Nephron (organoid): ENCODE measurements around the gene SLC35E1.

Source experiments
- H3K27ac Mint-ChIP-seq, 3 experiments: 2 replicates each; pipeline ENCODE4 v1.8.0; 2020; ENCODE audit warnings: mixed read lengths in 3 of 3, mild to moderate bottlenecking in 2 of 3, moderate library complexity in 1 of 3
- H3K27me3 Mint-ChIP-seq: 2 replicates; pipeline ENCODE4 v1.8.0; 2021; ENCODE audit warnings: low read depth, mild to moderate bottlenecking, moderate library complexity, mixed read lengths
- H3K36me3 Mint-ChIP-seq: 2 replicates; pipeline ENCODE4 v1.8.0; 2020; ENCODE audit warnings: low read depth, mixed read lengths
- H3K4me1 Mint-ChIP-seq: 2 replicates; pipeline ENCODE4 v1.8.0; 2020; ENCODE audit warnings: mixed read lengths
- H3K4me3 Mint-ChIP-seq, 3 experiments: 2 replicates each; pipeline ENCODE4 v1.8.0; 2020; ENCODE audit warnings: mild to moderate bottlenecking in 3 of 3, mixed read lengths in 3 of 3, moderate library complexity in 2 of 3
- H3K9me3 Mint-ChIP-seq: 2 replicates; pipeline ENCODE4 v1.8.0; 2020; ENCODE audit warnings: mixed read lengths
- TF ChIP-seq, protein P1 (sequence below), 3 experiments: fragments of 200-600 bp; sonication (generic); IDR thresholded peaks; one replicate each; pipeline ENCODE4 v1.5.0; 2021; ENCODE audit warnings: antibody characterized with exemption in 3 of 3; ENCODE audit not compliant: unreplicated experiment in 3 of 3

Gene SLC35E1

DNA sequence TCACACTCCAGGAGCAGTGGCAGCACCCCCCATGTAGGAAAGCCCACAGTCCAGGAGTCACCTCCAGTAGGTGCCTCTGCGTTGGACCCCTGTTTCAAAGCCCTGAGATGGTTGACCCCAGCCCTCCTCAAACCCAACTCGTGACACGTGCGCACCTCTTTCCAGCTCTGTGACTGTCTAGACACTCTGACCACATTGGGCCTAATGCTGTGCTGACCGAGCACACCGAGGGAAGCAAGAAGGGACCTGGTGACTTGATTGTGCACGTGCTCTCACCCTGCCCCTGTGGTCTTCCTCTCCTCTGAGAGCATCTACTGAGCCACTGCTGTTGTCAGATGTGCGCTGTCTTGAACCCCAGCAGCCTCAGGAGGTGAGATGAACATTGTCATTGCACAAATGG, 22.9 kb upstream of the SLC35E1 start:
- TF ChIP-seq, protein P1, sequence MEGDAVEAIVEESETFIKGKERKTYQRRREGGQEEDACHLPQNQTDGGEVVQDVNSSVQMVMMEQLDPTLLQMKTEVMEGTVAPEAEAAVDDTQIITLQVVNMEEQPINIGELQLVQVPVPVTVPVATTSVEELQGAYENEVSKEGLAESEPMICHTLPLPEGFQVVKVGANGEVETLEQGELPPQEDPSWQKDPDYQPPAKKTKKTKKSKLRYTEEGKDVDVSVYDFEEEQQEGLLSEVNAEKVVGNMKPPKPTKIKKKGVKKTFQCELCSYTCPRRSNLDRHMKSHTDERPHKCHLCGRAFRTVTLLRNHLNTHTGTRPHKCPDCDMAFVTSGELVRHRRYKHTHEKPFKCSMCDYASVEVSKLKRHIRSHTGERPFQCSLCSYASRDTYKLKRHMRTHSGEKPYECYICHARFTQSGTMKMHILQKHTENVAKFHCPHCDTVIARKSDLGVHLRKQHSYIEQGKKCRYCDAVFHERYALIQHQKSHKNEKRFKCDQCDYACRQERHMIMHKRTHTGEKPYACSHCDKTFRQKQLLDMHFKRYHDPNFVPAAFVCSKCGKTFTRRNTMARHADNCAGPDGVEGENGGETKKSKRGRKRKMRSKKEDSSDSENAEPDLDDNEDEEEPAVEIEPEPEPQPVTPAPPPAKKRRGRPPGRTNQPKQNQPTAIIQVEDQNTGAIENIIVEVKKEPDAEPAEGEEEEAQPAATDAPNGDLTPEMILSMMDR (IDR thresholded peaks at IDR 0.05; ENCODE audit: unreplicated experiment in 3 of 3), result no peak
- H3K9me3 Mint-ChIP-seq, result no peaks in the 10 kb centered on the region
- H3K27ac Mint-ChIP-seq, result no peak overlapping the region
- peaks cover 15% of the 10 kb centered on the region for H3K4me1 Mint-ChIP-seq
- no peaks in the 10 kb centered on the region for H3K36me3 Mint-ChIP-seq
- no peaks in the 10 kb centered on the region for H3K27me3 Mint-ChIP-seq
- H3K4me3 Mint-ChIP-seq, result no peak overlapping the region

- no peaks in the 10 kb centered on the region for H3K9me3 Mint-ChIP-seq
- H3K27ac Mint-ChIP-seq, result no peak overlapping the region
- H3K4me1 Mint-ChIP-seq, result peaks cover 19% of the 10 kb centered on the region
- no peak overlapping the region for H3K4me3 Mint-ChIP-seq
- H3K27me3 Mint-ChIP-seq, result no peaks in the 10 kb centered on the region
- TF ChIP-seq, protein P1 (IDR thresholded peaks at IDR 0.05; ENCODE audit: unreplicated experiment in 3 of 3), result no peak
- no peaks in the 10 kb centered on the region for H3K36me3 Mint-ChIP-seq
Observed at GRCh38 chr19:16594681-16595091, 22.5 kb upstream of the SLC35E1 start.

- H3K4me3 Mint-ChIP-seq, result no peak overlapping the region
- TF ChIP-seq, protein P1 (IDR thresholded peaks at IDR 0.05; ENCODE audit: unreplicated experiment in 3 of 3), result no peak
- H3K36me3 Mint-ChIP-seq, result no peaks in the 10 kb centered on the region
- no peak overlapping the region for H3K27ac Mint-ChIP-seq
- H3K4me1 Mint-ChIP-seq, result peaks cover 25% of the 10 kb centered on the region
- no peaks in the 10 kb centered on the region for H3K9me3 Mint-ChIP-seq
- H3K27me3 Mint-ChIP-seq, result no peaks in the 10 kb centered on the region
Observed at GRCh38 chr19:16594131-16594586, 21.9 kb upstream of the SLC35E1 start.

DNA sequence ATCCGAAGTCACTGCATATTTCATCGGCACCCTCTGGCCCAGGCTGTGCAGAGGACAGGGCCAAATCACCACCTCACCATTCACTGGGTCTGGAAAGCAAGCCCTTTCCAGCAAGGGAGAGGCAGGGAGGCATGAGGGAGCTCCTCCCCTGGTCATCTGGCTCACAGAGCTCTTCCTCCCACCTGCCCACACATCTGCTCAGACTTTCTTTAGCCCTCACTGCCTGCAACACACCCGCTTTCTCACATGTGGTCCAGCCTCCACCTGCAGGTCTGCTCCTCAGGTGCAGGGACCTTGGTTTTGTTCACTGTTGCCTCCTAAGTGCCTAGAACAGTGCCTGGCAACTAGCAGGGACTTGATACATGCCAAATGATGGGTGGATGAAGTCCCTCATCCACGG, 21.0 kb upstream of the SLC35E1 start:
- Mint-ChIP-seq H3K4me1 (peaks cover 34% of the 10 kb centered on the region), H3K27me3 (no peaks in the 10 kb centered on the region), H3K4me3 (no peak overlapping the region), H3K27ac (no peak overlapping the region), H3K9me3 (no peaks in the 10 kb centered on the region), H3K36me3 (no peaks in the 10 kb centered on the region)
- TF ChIP-seq, protein P1 (IDR thresholded peaks at IDR 0.05; ENCODE audit: unreplicated experiment in 3 of 3), result no peak

DNA sequence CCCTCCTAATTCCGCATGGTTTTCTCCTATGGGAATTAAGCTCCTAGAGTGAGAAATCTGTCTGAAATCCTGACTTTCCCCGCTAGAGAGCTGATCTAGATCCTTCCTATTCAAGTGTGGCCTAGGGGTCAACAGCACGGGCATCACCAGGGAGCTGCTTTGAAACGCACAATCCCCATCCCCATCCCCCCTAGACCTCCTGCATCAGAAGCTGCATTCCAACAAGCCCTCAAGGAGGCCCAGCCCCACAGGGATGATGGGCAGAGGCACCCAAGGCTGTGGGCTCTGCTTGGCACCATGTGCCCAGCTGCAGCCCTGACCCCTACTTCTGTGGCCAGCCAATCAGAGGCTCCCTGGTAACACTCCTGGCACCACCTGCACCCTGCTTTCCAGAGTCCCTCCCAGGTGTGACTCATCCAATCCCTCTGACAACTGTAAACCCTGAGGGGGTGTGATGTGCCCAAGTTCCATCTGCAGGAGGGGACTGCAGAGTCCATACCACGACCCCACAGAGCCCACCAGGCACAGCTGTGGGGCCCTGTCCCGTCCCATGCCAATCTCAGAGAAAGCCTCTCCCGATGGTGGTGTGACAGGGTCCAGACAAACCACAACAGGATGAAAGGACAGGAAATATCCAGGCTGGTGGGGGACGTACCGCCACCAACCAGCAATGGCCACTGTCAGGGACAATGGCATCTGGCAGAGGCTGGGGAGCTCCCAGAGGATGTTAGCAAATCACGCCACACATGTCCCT, 19.8 kb upstream of the SLC35E1 start:
- TF ChIP-seq, protein P1 (IDR thresholded peaks at IDR 0.05; ENCODE audit: unreplicated experiment in 3 of 3), result no peak
- H3K36me3 Mint-ChIP-seq, result no peaks in the 10 kb centered on the region
- no peaks in the 10 kb centered on the region for H3K27me3 Mint-ChIP-seq
- peaks cover 37% of the 10 kb centered on the region for H3K4me1 Mint-ChIP-seq
- H3K27ac Mint-ChIP-seq, result no peak overlapping the region
- H3K9me3 Mint-ChIP-seq, result no peaks in the 10 kb centered on the region
- H3K4me3 Mint-ChIP-seq, result no peak overlapping the region
